Measurements from ENCODE around the gene ZNF337. TPM values are rescaled to one million over a fixed set of nuclear protein-coding genes. Genes with fewer than 3 reads are reported as not detected.

The ZNF337 gene
- total and polyA plus RNA-seq, 2 donors (not counting 1 experiment from before 2014, with no cell fraction given), result 16.2 to 24.7 TPM

DNA sequence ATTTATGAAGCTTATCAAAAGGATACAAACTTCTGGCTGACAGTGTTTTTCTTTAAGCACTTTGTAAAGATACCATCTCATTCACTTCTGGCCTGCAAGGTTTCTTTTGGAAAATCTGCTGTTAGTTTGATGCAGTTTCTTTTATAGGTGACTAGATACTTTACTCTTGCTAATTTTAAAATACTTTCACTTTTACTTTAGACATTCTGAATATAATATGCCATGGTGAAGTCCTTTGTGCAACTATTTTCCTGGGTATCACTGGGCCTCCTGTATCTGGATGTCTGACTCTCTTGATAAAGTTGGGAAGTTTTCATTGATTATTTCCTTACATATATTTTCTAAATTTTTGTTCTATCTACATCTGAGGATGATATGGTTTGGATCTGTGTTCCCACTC is 29.0 kb upstream of the ZNF337 start:
- intact Hi-C loops (cut with micrococcal nuclease), result no loop called here
- Histone ChIP-seq H2AFZ (ENCODE audit: insufficient read depth, low read depth, low read length, poor library complexity, severe bottlenecking) (no peak overlapping the region), H3K4me3 (ENCODE audit: control extremely low read depth in 1 of 5, extremely low read depth in 1 of 5, insufficient read depth in 1 of 5, low read depth in 2 of 5, low read length in 4 of 5) (no peak overlapping the region), H3K36me3 (replicated peaks in 1 of 2; ENCODE audit: control extremely low read depth in 1 of 2, control insufficient read depth in 1 of 2, extremely low read depth in 1 of 2, insufficient read depth in 2 of 2, low read length in 1 of 2) (no peaks in the 10 kb centered on the region), H3K27me3 (replicated peaks in 1 of 4; ENCODE audit: control extremely low read depth in 1 of 4, control insufficient read depth in 3 of 4, insufficient read depth in 4 of 4, low read length in 3 of 4) (no peaks in the 10 kb centered on the region), H3K4me2 (replicated peaks; ENCODE audit: low read depth, low read length, poor library complexity, severe bottlenecking) (no peak overlapping the region), H3K79me2 (ENCODE audit: control insufficient read depth, insufficient read depth, low read length) (peaks cover 8% of the 10 kb centered on the region), H3K9ac (ENCODE audit: low read length) (no peak overlapping the region), H3K4me1 (ENCODE audit: control insufficient read depth in 2 of 2, insufficient read depth in 2 of 2, low read length in 2 of 2) (no peaks in the 10 kb centered on the region), H3K27ac (ENCODE audit: low read length in 2 of 2) (no peak overlapping the region), H3K9me3 (ENCODE audit: control extremely low read depth in 1 of 3, control insufficient read depth in 2 of 3, insufficient read depth in 1 of 3, low read length in 2 of 3) (peaks cover 3 to 20% (median 12%) of the 10 kb centered on the region in 3 donors), H4K20me1 (ENCODE audit: control insufficient read depth, insufficient read depth, low read length, poor library complexity, severe bottlenecking) (no peaks in the 10 kb centered on the region)
- TF ChIP-seq EZH2 (IDR thresholded peaks at IDR 0.05; ENCODE audit: borderline replicate concordance, insufficient read depth, low read depth, low read length, poor library complexity, severe bottlenecking), result no peak
- TF ChIP-seq, protein P1, sequence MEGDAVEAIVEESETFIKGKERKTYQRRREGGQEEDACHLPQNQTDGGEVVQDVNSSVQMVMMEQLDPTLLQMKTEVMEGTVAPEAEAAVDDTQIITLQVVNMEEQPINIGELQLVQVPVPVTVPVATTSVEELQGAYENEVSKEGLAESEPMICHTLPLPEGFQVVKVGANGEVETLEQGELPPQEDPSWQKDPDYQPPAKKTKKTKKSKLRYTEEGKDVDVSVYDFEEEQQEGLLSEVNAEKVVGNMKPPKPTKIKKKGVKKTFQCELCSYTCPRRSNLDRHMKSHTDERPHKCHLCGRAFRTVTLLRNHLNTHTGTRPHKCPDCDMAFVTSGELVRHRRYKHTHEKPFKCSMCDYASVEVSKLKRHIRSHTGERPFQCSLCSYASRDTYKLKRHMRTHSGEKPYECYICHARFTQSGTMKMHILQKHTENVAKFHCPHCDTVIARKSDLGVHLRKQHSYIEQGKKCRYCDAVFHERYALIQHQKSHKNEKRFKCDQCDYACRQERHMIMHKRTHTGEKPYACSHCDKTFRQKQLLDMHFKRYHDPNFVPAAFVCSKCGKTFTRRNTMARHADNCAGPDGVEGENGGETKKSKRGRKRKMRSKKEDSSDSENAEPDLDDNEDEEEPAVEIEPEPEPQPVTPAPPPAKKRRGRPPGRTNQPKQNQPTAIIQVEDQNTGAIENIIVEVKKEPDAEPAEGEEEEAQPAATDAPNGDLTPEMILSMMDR (IDR thresholded peaks at IDR 0.05), result no peak
- Mint-ChIP-seq H3K9me3 (ENCODE audit: insufficient read depth) (peaks cover 27% of the 10 kb centered on the region), H3K27me3 (no peaks in the 10 kb centered on the region), H3K4me1 (no peaks in the 10 kb centered on the region), H3K27ac (no peak overlapping the region), H3K4me3 (no peak overlapping the region)
- ChIA-PET CTCF (no interaction called here), POLR2A (no interaction called here)
- no peak for DNase-seq
- no peak for ATAC-seq (ENCODE audit: low read depth)

- Histone ChIP-seq H3K4me2 (replicated peaks; ENCODE audit: low read depth, low read length, poor library complexity, severe bottlenecking) (no peak overlapping the region), H3K4me1 (ENCODE audit: control insufficient read depth in 2 of 2, insufficient read depth in 2 of 2, low read length in 2 of 2) (no peaks in the 10 kb centered on the region), H3K36me3 (replicated peaks in 1 of 2; ENCODE audit: control extremely low read depth in 1 of 2, control insufficient read depth in 1 of 2, extremely low read depth in 1 of 2, insufficient read depth in 2 of 2, low read length in 1 of 2) (no peaks in the 10 kb centered on the region), H2AFZ (ENCODE audit: insufficient read depth, low read depth, low read length, poor library complexity, severe bottlenecking) (no peak overlapping the region), H3K27ac (ENCODE audit: low read length in 2 of 2) (no peak overlapping the region), H4K20me1 (ENCODE audit: control insufficient read depth, insufficient read depth, low read length, poor library complexity, severe bottlenecking) (no peaks in the 10 kb centered on the region), H3K79me2 (ENCODE audit: control insufficient read depth, insufficient read depth, low read length) (peaks cover 15% of the 10 kb centered on the region), H3K4me3 (ENCODE audit: control extremely low read depth in 1 of 5, extremely low read depth in 1 of 5, insufficient read depth in 1 of 5, low read depth in 2 of 5, low read length in 4 of 5) (no peak overlapping the region), H3K9ac (ENCODE audit: low read length) (no peak overlapping the region), H3K9me3 (ENCODE audit: control extremely low read depth in 1 of 3, control insufficient read depth in 2 of 3, insufficient read depth in 1 of 3, low read length in 2 of 3) (peaks cover 12 to 20% (median 15%) of the 10 kb centered on the region in 3 donors), H3K27me3 (replicated peaks in 1 of 4; ENCODE audit: control extremely low read depth in 1 of 4, control insufficient read depth in 3 of 4, insufficient read depth in 4 of 4, low read length in 3 of 4) (no peaks in the 10 kb centered on the region)
- no peak for ATAC-seq (ENCODE audit: low read depth)
- no peak for DNase-seq
- peaks cover 27% of the 10 kb centered on the region for H3K9me3 Mint-ChIP-seq (ENCODE audit: insufficient read depth)
- peaks cover 5% of the 10 kb centered on the region for H3K4me1 Mint-ChIP-seq
- intact Hi-C loops (cut with micrococcal nuclease), result no loop called here
- ChIA-PET POLR2A (no interaction called here), CTCF (no interaction called here)
- no CpG with 5 or more reads among the region's 2 CpGs for WGBS (ENCODE audit: insufficient coverage)
- no peak overlapping the region for H3K27ac Mint-ChIP-seq
- no peaks in the 10 kb centered on the region for H3K27me3 Mint-ChIP-seq
- no peak for TF ChIP-seq EZH2 (IDR thresholded peaks at IDR 0.05; ENCODE audit: borderline replicate concordance, insufficient read depth, low read depth, low read length, poor library complexity, severe bottlenecking)
- TF ChIP-seq, protein P1 (IDR thresholded peaks at IDR 0.05), result no peak
- H3K4me3 Mint-ChIP-seq, result no peak overlapping the region
Measured at GRCh38 chr20:25723975-25724374, 27.3 kb upstream of the ZNF337 start.
